Measurements from ENCODE around the gene RIPPLY1. TPM values are rescaled to one million over a fixed set of nuclear protein-coding genes. Genes with fewer than 3 reads are reported as not detected.

Gene RIPPLY1
- total RNA-seq (not detected), polyA plus RNA-seq (ENCODE audit: insufficient read length in 6 of 6) (under 1 TPM; 0.28 to 0.40 (median 0.36) TPM)
- long read RNA-seq, donor 1 = 0 reads
- long read RNA-seq, donor 2 = 0 reads
- long read RNA-seq, donor 3 = 0 reads
- long read RNA-seq, donor 4 = 0 reads
- long read RNA-seq, donor 5 = 0 reads
- long read RNA-seq, donor 6 = 0 reads
- long read RNA-seq, donor 7 = 0 reads
- long read RNA-seq, donor 8 = 0 reads
- long read RNA-seq, donor 9 = 0 reads
- long read RNA-seq, donor 10 = 0 reads
- long read RNA-seq, donor 11 = 0 reads
- long read RNA-seq, donor 12 = 0 reads

GRCh38 chrX:106903291-106903824 is at the start of gene RIPPLY1:
RIPPLY1 (minus strand) TSS chrX:106903341; CDS start chrX:106903287, 54 bp downstream.
- Histone ChIP-seq H3K4me1 (no peaks in the 10 kb centered on the region), H3K27me3 (no peaks in the 10 kb centered on the region), H3K36me3 (no peaks in the 10 kb centered on the region), H3K4me3 (no peak within 1 kb of the TSS), H3K27ac (no peak within 1 kb of the TSS), H3K9me3 (no peaks in the 10 kb centered on the region)
- no peak for ATAC-seq
- DNase-seq = no peak
- intact Hi-C loops (cut with DNase I) = no loop called here
- TF ChIP-seq, protein P1, sequence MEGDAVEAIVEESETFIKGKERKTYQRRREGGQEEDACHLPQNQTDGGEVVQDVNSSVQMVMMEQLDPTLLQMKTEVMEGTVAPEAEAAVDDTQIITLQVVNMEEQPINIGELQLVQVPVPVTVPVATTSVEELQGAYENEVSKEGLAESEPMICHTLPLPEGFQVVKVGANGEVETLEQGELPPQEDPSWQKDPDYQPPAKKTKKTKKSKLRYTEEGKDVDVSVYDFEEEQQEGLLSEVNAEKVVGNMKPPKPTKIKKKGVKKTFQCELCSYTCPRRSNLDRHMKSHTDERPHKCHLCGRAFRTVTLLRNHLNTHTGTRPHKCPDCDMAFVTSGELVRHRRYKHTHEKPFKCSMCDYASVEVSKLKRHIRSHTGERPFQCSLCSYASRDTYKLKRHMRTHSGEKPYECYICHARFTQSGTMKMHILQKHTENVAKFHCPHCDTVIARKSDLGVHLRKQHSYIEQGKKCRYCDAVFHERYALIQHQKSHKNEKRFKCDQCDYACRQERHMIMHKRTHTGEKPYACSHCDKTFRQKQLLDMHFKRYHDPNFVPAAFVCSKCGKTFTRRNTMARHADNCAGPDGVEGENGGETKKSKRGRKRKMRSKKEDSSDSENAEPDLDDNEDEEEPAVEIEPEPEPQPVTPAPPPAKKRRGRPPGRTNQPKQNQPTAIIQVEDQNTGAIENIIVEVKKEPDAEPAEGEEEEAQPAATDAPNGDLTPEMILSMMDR (IDR thresholded peaks at IDR 0.05) = no peak

DNA sequence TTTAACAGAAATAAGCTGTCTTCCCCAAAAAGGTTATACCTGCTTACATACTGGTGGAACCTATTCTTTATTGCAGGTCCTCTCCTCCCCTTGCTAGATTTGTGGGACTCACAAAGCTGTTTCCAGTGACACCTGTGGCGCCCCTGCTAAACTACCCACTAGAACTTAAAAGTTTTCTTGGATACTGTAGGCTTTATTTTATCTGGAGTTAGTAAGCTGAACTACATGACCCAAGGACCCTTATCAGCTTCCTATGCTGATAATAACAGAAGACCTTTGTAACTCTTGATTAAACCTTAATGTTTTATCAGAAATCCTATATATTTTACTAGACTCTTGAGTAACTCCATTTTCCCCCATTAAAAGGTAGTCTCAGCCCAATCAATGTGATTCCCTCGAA is 49.4 kb upstream of the RIPPLY1 start:
- peaks cover 0 to 14% of the 10 kb centered on the region in 2 donors for H3K27me3 ChIP-seq
- no peak overlapping the region for H3K4me3 ChIP-seq
- intact Hi-C loops (cut with DNase I) = loop anchor here in 1 of 2 donors (10.0 kb wide), 1 partner anchor 58 kb away; no protein-coding TSS in a partner anchor
- no peak overlapping the region for H3K27ac ChIP-seq
- DNase-seq = no peak
- TF ChIP-seq, protein P1 (IDR thresholded peaks at IDR 0.05) = no peak
- no peak for ATAC-seq
- no peaks in the 10 kb centered on the region for H3K36me3 ChIP-seq
- H3K9me3 ChIP-seq = no peaks in the 10 kb centered on the region
- no peaks in the 10 kb centered on the region for H3K4me1 ChIP-seq

DNA sequence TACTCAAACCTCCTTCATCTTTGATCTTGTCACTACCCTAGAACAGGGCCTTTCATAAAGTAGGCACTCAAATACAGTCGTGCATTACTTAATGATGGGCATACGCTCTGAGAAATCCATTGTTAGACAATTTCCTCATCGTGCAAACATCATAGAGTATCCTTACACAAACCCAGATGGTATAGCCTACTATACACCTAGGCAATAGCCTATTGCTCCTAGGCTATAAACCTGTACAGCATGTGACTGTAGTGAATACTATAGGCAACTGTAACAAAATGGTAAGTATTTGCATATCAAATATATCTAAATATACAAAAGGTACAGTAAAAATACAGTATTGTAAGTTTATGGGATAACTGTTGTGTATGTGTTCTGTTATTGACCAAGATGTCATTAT is 48.9 kb upstream of the RIPPLY1 start:
- no peaks in the 10 kb centered on the region for H3K9me3 ChIP-seq
- TF ChIP-seq, protein P1 (IDR thresholded peaks at IDR 0.05) = no peak
- no peaks in the 10 kb centered on the region for H3K36me3 ChIP-seq
- H3K4me1 ChIP-seq = no peaks in the 10 kb centered on the region
- peaks cover 0 to 14% of the 10 kb centered on the region in 2 donors for H3K27me3 ChIP-seq
- intact Hi-C loops (cut with DNase I) = loop anchor here in 1 of 2 donors (10.0 kb wide), 1 partner anchor 57 kb away; no protein-coding TSS in a partner anchor
- H3K27ac ChIP-seq = no peak overlapping the region
- no peak for DNase-seq
- no peak for ATAC-seq
- H3K4me3 ChIP-seq = no peak overlapping the region

DNA sequence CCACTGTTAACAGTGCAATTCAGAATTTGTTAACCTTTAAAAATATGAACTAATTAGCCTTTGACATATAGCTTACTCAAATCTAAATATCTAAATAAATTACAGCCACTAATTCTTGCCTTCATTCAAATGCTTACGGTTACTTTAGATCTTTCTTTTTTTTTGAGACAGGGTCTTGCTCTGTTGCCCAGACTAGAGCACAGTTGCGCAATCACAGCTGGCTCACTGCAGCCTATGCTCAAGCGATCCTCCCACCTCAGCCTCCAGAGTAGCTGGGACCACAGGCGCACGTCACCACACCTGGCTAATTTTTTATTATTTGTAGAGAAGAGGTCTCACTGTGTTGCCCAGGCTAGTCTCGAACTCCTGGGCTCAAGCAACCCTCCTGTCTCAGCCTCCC is 48.1 kb upstream of the RIPPLY1 start:
- H3K27me3 ChIP-seq = peaks cover 0 to 14% of the 10 kb centered on the region in 2 donors
- no peak overlapping the region for H3K4me3 ChIP-seq
- H3K9me3 ChIP-seq = no peaks in the 10 kb centered on the region
- TF ChIP-seq, protein P1 (IDR thresholded peaks at IDR 0.05) = no peak
- no peak overlapping the region for H3K27ac ChIP-seq
- DNase-seq (no peak), ATAC-seq (no peak)
- H3K4me1 ChIP-seq = no peaks in the 10 kb centered on the region
- intact Hi-C loops (cut with DNase I) = loop anchor here in 1 of 2 donors (10.0 kb wide), 1 partner anchor 56 kb away; no protein-coding TSS in a partner anchor
- no peaks in the 10 kb centered on the region for H3K36me3 ChIP-seq

- no peak for ATAC-seq
- no peaks in the 10 kb centered on the region for H3K4me1 ChIP-seq
- no peak for DNase-seq
- TF ChIP-seq, protein P1 (IDR thresholded peaks at IDR 0.05) = no peak
- no peak overlapping the region for H3K4me3 ChIP-seq
- H3K36me3 ChIP-seq = no peaks in the 10 kb centered on the region
- H3K9me3 ChIP-seq = no peaks in the 10 kb centered on the region
- H3K27ac ChIP-seq = no peak overlapping the region
- peaks cover 0 to 14% of the 10 kb centered on the region in 2 donors for H3K27me3 ChIP-seq
- intact Hi-C loops (cut with DNase I) = loop anchor here in 1 of 2 donors (10.0 kb wide), 1 partner anchor 56 kb away; no protein-coding TSS in a partner anchor
Observed at GRCh38 chrX:106950381-106950780, 47.2 kb upstream of the RIPPLY1 start.
